ENCODE results near the gene PDF.

GRCh38 chr16:69307856-69308255 is 22.5 kb downstream of the PDF start:
- TF ChIP-seq POLR2A (IDR thresholded peaks at IDR 0.05) (no peak), CTCF (IDR thresholded peaks at IDR 0.05) (no peak)
